Hindlimb muscle (tissue), 1 donor: Measurements from ENCODE around the gene RIPOR3. TPM values are rescaled to one million over a fixed set of nuclear protein-coding genes. Genes with fewer than 3 reads are reported as not detected.
A peak's percentile ranks its signal among the peaks of the same experiment; 100 is the strongest.
"Not testable (repeated sequence)": the region's sequence is repeated elsewhere in the genome, so short reads cannot be mapped to it uniquely, and the experiment has no call there.

Experiments used
- DNase-seq: peaks from one replicate; pipeline ENCODE4 v3.0.0-alpha.2; 2013
- polyA plus RNA-seq: library from polyadenylated mRNA; unstranded; fragments of 120-200 nt; gene quantifications from one replicate; pipeline ENCODE4 v1.2.1, GENCODE V29; 2013; ENCODE audit not compliant: insufficient read length

Gene RIPOR3
- polyA plus RNA-seq, 1 donor: 4.0 TPM

GRCh38 chr20:50680105-50680960 lies 11.0 kb downstream of the RIPOR3 start:
- peak; percentile 59 for DNase-seq

- DNase-seq: no peak
Measured at GRCh38 chr20:50679753-50680104, 11.6 kb downstream of the RIPOR3 start.

- DNase-seq: no peak
Measured at GRCh38 chr20:50678169-50678898, 13.0 kb downstream of the RIPOR3 start.

GRCh38 chr20:50676858-50677257 lies 14.5 kb downstream of the RIPOR3 start:
- no peak for DNase-seq

- not testable (repeated sequence) for DNase-seq
Measured at GRCh38 chr20:50676377-50676731, 15.0 kb downstream of the RIPOR3 start.

- no peak for DNase-seq
Measured at GRCh38 chr20:50675671-50676376, 15.5 kb downstream of the RIPOR3 start.

- DNase-seq: no peak
Measured at GRCh38 chr20:50674138-50674825, 17.1 kb downstream of the RIPOR3 start.

GRCh38 chr20:50673466-50674137 lies 17.7 kb downstream of the RIPOR3 start:
- peak; percentile 75 for DNase-seq

- no peak for DNase-seq
Measured at GRCh38 chr20:50673146-50673465, 18.2 kb downstream of the RIPOR3 start.

GRCh38 chr20:50672400-50673145 lies 18.8 kb downstream of the RIPOR3 start:
- no peak for DNase-seq

GRCh38 chr20:50671626-50672025 lies 19.7 kb downstream of the RIPOR3 start:
- DNase-seq: no peak

GRCh38 chr20:50671010-50671409 lies 20.3 kb downstream of the RIPOR3 start:
- not testable (repeated sequence) for DNase-seq

GRCh38 chr20:50670126-50670862 lies 21.0 kb downstream of the RIPOR3 start:
- no peak for DNase-seq

- no peak for DNase-seq
Measured at GRCh38 chr20:50668798-50669197, 22.5 kb downstream of the RIPOR3 start.

GRCh38 chr20:50668326-50668725 lies 23.0 kb downstream of the RIPOR3 start:
- DNase-seq: no peak

GRCh38 chr20:50666709-50667298 lies 24.5 kb downstream of the RIPOR3 start:
- no peak for DNase-seq

GRCh38 chr20:50664254-50664653 lies 27.1 kb downstream of the RIPOR3 start:
- no peak for DNase-seq

- DNase-seq: no peak
Measured at GRCh38 chr20:50663095-50663821, 28.1 kb downstream of the RIPOR3 start.

- DNase-seq: no peak
Measured at GRCh38 chr20:50659975-50660670, 31.2 kb downstream of the RIPOR3 start.
